ENCODE data around the gene CCDC117.

DNA sequence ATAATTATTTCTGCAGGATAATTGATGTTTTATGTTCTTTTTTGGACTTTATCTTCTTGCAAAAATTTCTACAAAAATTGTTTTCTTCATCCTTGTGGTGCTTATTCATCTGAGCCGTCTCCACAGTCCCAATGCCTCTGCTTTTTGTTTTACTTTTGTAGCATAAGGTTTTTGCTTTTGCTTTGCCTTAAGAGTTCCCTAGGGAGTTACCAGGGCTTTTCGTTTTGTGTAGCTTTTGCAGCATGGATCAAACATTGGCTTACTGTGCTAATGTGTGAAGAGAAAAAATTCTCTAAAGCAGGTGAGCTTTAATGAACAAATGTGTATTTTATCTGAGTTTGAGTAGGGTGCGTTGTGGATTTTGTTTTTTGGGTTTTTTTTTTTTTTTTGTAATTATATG lies 16.1 kb downstream of the CCDC117 start:
- TF ChIP-seq, protein P1, sequence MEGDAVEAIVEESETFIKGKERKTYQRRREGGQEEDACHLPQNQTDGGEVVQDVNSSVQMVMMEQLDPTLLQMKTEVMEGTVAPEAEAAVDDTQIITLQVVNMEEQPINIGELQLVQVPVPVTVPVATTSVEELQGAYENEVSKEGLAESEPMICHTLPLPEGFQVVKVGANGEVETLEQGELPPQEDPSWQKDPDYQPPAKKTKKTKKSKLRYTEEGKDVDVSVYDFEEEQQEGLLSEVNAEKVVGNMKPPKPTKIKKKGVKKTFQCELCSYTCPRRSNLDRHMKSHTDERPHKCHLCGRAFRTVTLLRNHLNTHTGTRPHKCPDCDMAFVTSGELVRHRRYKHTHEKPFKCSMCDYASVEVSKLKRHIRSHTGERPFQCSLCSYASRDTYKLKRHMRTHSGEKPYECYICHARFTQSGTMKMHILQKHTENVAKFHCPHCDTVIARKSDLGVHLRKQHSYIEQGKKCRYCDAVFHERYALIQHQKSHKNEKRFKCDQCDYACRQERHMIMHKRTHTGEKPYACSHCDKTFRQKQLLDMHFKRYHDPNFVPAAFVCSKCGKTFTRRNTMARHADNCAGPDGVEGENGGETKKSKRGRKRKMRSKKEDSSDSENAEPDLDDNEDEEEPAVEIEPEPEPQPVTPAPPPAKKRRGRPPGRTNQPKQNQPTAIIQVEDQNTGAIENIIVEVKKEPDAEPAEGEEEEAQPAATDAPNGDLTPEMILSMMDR (IDR thresholded peaks at IDR 0.05): no peak
- TF ChIP-seq POLR2A (IDR thresholded peaks at IDR 0.05): no peak
- TF ChIP-seq POLR2AphosphoS5 (IDR thresholded peaks at IDR 0.05): no peak
- TF ChIP-seq EP300 (IDR thresholded peaks at IDR 0.05): no peak
